ENCODE data around the gene ZDHHC7. TPM values are rescaled to one million over a fixed set of nuclear protein-coding genes. Genes with fewer than 3 reads are reported as not detected.
A peak's percentile ranks its signal among the peaks of the same experiment; 100 is the strongest.

The ZDHHC7 gene
- total and polyA plus RNA-seq, 9 of the 15 experiments (the other 6 are each of a cell fraction or from before 2014, with no cell fraction given), result 1.7 to 49.7 (median 37.4) TPM

- no peak for TF ChIP-seq COPS2 (conservative IDR thresholded peaks at IDR 0.05)
- TF ChIP-seq FOXJ2 (tag; IDR thresholded peaks at IDR 0.05), result no peak
- TF ChIP-seq TSHZ1 (CRISPR knock-in tag; IDR thresholded peaks at IDR 0.05), result no peak
- TF ChIP-seq RCOR1 (IDR thresholded peaks at IDR 0.05; ENCODE audit: borderline replicate concordance in 1 of 2, low read depth in 2 of 2, low read length in 2 of 2), result 0 out of 4 replicates have a peak, but pooled peaks of 1 of the 2 experiments have one; percentile 11
- no peak for TF ChIP-seq MEF2A (IDR thresholded peaks at IDR 0.05; ENCODE audit: control insufficient read depth, low read depth, low read length)
- no peak for TF ChIP-seq JUN (IDR thresholded peaks at IDR 0.05; ENCODE audit: borderline replicate concordance, low read depth, low read length)
- 0 out of 2 replicates have a peak, but pooled peaks have one; percentile 56 for TF ChIP-seq JUN (CRISPR knock-in tag; IDR thresholded peaks at IDR 0.05; ENCODE audit: borderline replicate concordance)
- TF ChIP-seq ILK (tag; IDR thresholded peaks at IDR 0.05; ENCODE audit: borderline replicate concordance, low read depth), result no peak
- TF ChIP-seq CREM (IDR thresholded peaks at IDR 0.05; ENCODE audit: low read depth), result no peak
- peak; percentile 65; the same call in 1 of the 2 replicates for TF ChIP-seq NFIC (IDR thresholded peaks at IDR 0.05)
- TF ChIP-seq ATF4 (CRISPR knock-in tag; IDR thresholded peaks at IDR 0.05), result no peak
- 0 out of 2 replicates have a peak, but pooled peaks have one; percentile 42 for TF ChIP-seq ZNF143 (CRISPR knock-in tag; IDR thresholded peaks at IDR 0.05)
- peak in 1 of 3 experiments; percentile 53 for TF ChIP-seq YY1 (IDR thresholded peaks at IDR 0.05; ENCODE audit: borderline replicate concordance in 1 of 3, control insufficient read depth in 1 of 3, extremely low read depth in 1 of 3, insufficient read depth in 3 of 3, insufficient read length in 1 of 3, insufficient replicate concordance in 2 of 3, low read depth in 1 of 3, low read length in 2 of 3)
- TF ChIP-seq PHF21A (IDR thresholded peaks at IDR 0.05; ENCODE audit: borderline replicate concordance, low read depth), result no peak
- TF ChIP-seq ZNF347 (CRISPR knock-in tag; IDR thresholded peaks at IDR 0.05; ENCODE audit: low read depth), result no peak
- TF ChIP-seq SAFB2 (IDR thresholded peaks at IDR 0.05; ENCODE audit: borderline replicate concordance, low read depth, low read length, severe bottlenecking), result no peak
- no peak for TF ChIP-seq EP400 (IDR thresholded peaks at IDR 0.05)
- no peak for TF ChIP-seq MED1 (CRISPR knock-in tag; IDR thresholded peaks at IDR 0.05; ENCODE audit: borderline replicate concordance)
- 0 out of 2 replicates have a peak, but pooled peaks have one; percentile 44 for TF ChIP-seq MTA3 (IDR thresholded peaks at IDR 0.05; ENCODE audit: borderline replicate concordance)
- no peak for TF ChIP-seq TCF7L2 (IDR thresholded peaks at IDR 0.05; ENCODE audit: low read depth, low read length)
- TF ChIP-seq FOXO4 (CRISPR knock-in tag; IDR thresholded peaks at IDR 0.05), result no peak
- peak; percentile 49; the same call in 1 of the 2 replicates for TF ChIP-seq ZNF263 (CRISPR knock-in tag; IDR thresholded peaks at IDR 0.05; ENCODE audit: borderline replicate concordance)
These were observed 37.7 kb upstream of the ZDHHC7 start (continued) for GRCh38 chr16:85048921-85049562.

Measured in K562 (cell line).